GM18858 (cell line): Measurements from ENCODE around the gene ZNF219.
A peak's percentile ranks its signal among the peaks of the same experiment; 100 is the strongest.

Experiments
- ATAC-seq: cut with Tn5 transposase; IDR thresholded peaks from one replicate; pipeline ENCODE4 v1.9.1; 2021; ENCODE audit not compliant: unreplicated experiment

ZNF219 gene

DNA sequence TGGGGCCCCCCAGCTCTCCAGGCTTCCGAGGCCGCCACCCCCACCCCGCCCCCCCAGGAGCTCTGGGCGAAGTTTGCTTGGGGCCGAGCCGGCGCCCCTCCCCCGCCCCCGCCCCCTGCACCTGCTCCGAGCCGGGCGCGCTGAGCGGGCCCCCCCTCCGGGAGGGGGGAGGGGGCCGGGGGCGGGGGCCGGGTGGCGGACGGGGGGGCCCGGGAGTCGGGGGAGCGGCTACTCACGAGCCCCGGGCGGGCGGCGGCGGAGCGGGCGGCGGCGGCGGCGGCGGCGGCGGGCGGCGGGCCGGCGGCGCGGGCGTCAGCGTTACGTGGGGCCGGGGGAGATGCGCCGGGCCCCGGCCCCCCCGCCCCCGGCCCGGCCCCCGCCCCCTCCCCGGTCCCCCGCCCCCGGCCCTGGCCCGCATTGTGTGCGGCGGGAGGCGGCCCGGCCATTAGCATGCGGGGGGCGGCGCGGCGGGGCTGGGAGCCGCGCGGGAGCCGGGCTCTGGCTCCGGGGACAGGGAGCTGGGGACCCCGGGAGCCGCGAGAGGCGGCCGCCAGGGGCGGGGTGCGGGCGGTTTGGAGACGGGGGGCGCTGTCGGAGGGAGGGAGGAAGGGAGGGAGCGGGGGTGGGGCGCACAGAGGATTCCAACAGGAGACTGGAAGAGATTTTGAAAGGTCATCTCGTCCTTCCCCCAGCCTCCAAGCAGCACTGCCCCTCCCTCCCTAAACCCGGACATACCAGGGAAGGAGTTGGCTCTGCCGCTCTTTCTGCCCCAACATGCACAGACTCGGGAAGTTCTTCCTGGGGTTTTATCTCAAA, at the start of gene ZNF219:
Gene ZNF219 (minus strand): TSS at position 580 of the 816 bp plus-strand sequence. CDS start 5,064 bp downstream, outside the sequence.
- ATAC-seq: no peak

DNA sequence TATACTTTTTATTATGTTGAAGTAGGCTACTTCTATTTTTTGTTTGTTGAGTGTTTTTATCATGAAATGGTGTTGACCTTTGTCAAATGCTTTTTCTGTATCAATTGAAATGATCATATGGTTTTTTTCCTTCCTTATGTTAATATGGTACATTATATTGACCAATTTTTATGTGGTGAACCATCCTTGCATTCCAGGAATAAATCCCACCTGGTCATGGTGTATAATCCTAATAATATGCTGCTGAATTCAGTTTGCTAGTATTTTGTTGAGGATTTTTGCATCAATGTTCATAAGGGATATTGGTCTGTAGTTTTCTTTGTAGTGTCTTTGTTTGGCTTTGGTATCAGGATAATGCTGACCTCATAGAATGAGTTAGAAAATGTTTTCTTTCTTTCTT, 47.0 kb upstream of the ZNF219 start:
- no peak for ATAC-seq

DNA sequence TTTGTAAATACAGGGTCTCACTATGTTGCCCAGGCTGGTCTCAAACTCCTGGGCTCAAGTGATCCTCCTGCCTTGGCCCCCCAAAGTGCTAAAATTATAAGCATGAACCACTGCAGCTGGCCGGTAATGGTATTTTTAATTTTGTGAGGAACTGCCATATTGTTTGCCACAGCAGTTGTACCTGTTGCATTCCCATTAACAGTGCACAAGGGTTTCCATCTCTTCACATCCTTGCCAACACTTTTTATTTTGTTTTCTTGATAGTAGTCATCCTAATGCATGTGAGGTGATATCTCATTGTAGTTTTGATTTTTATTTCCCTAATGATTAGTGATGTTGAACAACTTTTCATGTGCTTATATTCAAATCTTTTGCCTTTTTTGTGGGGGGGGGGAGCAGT, 43.9 kb upstream of the ZNF219 start:
- ATAC-seq: no peak

DNA sequence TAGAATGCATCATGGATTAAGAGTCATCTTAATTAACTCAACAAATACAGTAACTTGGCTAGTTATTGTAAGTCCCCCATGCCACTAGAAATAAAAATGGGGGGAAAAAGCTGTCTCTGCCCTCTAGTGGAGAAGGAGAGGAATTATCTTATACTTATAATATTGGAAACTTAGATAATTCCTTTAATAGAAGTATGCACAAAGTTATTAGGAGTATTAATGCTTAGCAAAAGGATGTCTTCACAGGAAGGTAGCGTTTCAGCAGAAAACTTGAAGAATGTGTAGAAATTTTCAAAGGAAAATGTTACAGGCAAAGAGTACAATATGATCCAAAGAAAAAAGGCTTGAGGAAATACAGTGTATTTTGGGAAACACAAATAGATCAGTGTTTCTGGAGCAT, 37.6 kb upstream of the ZNF219 start:
- no peak for ATAC-seq

DNA sequence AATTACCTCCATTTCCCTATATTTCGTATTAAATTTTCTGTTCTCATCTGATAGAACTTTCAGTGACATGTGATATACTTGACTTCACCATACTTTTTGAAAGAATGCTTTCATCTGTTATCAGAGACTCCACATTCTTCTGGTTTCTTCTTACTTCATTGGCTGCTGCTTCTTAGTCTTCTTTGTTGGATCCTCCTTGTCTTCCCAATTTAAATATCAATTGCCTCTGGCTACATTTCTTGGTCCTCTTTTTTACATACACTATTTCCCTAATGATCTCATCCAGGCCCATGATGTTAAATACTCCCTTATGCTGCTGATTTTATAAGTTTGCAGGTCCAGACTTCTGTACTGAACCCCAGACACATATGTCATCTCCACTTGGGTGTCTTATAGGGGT, 35.4 kb upstream of the ZNF219 start:
- ATAC-seq: no peak

DNA sequence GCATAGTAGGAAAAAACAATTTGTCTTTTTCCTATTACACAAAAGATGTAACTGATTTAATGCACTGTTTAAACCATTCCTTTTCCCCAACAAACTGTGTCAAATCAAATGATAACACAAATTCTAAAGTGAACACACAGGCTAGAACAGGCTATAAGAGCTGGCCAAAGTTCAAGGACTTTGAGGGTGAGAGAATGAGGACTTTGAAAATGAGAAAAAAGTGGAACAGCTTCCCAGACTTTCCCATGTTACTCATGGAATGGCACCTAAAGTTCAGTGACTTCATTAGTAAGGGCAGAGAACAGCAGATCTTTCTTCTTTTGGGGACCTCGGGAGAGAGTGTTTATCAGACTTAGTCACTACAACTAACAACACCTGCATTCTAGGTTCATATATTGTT, 25.0 kb upstream of the ZNF219 start:
- ATAC-seq: no peak

DNA sequence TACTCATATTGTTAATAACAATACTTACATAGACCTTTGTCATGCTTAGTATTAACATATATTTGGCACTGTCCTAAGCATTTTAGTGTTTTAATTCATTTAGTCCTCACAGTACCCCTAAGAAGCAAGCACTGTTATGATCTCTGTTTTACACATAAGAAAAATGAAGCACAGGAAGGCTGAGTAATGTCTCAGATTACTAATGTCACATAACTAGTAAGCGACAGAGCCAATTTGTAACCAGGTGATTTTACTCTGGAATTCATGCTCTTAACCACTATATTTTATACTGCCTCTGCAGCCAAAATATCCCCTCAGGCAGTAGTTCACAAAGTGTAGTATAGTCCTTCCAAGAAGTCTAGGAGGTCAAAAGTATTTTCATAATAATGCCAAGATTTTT, 22.7 kb upstream of the ZNF219 start:
- ATAC-seq: no peak

DNA sequence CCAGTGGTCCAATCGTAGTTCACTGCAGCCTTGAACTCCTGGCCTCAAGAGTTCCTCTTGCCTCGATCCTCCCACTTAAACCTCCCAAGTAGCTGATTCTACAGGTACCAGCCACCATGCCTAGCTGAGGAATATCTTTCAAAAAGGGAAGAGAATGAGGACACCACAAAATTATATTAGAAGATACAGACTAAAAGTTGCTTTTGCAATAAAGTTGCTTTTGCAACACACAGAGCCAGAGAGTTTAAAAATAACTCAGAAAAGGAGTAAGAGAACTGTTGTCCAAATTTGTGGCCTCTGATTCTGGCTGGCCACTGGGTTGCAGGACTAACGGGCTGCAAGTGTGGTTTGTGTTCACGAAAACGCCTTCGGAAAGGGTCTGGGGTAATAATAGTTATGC, 22.2 kb upstream of the ZNF219 start:
- no peak for ATAC-seq

DNA sequence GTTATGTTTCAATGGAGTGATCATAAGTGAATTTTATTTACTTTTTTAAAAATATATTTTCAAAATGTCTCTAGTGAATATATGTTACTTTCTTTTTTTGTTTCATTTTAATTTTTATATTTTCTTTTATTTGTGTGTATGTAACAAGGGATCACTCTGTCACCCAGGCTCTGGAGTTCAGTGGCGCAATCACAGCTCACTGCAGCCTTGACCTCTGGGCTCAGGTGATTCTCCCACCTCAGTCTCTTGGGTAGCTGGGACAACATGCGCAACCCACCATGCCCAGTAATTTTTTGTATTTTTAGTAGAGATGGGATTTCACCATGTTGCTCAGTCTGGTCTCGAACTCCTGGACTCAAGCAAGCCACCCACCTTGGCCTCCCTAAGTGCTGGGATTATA, 20.5 kb upstream of the ZNF219 start:
- ATAC-seq: no peak

DNA sequence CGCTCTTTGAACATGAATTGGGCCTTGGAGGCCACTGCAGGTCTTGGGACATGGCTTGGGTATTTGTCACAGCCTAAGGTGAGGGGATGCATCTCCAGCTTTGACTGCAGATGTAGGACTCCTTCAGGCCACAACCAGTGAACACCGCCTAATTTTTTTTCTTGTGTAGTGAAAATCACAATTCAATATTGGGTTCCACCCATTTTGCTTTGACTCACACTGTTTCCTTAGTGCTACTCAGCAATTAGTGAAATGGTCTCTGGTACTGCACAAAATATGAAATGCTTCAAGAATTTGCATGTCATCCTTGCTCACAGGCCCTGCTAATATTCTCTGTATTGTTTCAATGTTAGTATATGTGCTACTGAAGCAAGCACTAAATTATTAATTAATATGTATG, 14.9 kb upstream of the ZNF219 start:
- ATAC-seq: no peak

DNA sequence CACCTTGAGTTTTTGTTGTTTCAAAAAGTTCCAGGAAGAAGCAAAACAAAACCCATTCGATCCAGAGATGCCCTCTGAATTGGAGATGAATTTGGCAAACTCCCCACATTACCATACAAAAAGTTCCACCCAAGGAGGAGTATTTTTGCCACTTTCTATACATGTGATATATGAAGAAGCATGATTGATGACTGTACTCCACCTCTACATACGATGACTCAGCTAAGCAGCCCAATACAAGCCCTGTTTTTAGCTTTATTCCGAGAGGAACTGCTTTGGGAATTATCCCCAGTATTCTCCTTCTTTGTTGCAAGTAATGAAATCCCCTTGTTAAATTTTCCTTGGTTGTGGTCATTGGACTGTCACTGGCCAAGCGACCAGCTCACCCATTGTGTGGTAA, 13.8 kb upstream of the ZNF219 start:
- no peak for ATAC-seq

DNA sequence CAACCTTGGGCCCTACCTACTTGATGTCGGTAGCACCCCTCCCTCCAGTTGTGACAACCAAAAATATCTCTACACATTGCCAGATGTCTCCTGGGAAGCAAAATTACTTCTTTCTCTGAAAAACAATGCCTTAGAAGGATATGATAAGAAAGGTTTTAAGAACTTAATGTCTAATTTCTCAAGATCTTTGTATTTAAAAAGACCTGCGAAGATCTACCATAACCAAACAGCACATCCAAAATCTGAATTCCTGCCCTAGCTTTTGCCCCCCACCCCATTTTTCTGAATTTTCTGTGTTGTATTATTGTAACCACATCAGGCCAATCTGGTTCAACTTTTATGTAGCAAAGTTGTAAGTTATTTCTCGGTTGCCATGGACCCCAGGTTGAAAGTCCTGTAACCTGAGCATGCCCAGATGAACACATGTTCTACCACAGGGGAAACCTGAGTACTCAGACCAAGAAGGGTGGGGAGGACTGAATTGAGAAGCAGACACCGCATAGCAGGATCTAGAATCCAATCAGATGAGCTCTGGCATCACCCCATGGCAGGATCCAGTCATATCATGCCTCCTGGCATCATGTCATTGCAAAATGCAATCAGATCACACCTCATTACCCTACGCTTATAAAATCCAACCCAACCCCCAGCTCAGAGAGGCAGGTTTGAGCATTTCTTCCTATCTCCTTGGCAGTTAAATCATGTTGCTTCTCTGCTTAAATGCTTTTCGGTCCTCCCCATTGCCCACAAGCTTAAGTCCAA, 11.1 kb upstream of the ZNF219 start:
- peak; percentile 55 for ATAC-seq

DNA sequence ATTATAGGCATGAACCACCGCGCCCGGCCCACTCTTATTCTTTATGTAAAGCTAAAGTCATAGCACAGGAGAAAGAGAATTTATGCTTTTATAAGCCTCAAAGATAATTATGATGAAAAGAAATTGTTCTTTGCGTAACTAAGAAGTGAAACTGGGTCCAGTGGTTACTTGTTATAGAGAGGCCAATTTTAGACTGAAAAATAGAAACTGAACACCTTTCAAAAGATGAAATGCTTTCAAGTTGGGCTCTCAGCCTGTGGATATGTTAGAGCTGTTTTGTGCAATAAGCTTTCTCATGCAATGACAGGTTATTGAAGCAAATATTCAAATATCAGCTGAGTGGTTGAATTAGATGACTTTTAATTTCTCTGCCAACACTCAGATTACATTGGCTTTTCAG, 10.3 kb upstream of the ZNF219 start:
- no peak for ATAC-seq

DNA sequence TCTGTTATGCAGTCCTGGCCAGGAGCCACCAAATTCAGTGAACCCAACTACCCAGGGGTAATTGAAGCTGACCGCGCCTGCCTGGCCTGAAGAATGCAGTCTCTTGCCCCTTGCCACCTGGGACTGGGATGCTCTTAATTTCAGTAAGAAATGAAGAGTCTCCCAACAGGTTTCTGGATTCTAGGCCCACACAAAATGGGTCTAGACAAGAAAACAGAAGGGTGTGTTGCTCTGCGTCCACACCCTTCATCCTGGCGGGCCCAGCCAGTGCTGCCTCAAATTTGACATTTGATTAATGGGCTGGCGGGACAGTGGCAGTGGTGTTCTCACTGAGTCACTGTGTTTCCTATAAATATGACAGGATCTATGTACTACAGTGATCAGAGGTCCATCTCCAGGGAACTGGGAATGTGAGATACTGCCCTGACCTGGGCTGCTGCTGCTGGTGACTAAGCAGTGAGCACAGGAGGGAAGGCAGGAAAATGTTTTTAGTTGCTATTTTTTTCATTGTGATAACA, 8.9 kb upstream of the ZNF219 start:
- ATAC-seq: no peak

DNA sequence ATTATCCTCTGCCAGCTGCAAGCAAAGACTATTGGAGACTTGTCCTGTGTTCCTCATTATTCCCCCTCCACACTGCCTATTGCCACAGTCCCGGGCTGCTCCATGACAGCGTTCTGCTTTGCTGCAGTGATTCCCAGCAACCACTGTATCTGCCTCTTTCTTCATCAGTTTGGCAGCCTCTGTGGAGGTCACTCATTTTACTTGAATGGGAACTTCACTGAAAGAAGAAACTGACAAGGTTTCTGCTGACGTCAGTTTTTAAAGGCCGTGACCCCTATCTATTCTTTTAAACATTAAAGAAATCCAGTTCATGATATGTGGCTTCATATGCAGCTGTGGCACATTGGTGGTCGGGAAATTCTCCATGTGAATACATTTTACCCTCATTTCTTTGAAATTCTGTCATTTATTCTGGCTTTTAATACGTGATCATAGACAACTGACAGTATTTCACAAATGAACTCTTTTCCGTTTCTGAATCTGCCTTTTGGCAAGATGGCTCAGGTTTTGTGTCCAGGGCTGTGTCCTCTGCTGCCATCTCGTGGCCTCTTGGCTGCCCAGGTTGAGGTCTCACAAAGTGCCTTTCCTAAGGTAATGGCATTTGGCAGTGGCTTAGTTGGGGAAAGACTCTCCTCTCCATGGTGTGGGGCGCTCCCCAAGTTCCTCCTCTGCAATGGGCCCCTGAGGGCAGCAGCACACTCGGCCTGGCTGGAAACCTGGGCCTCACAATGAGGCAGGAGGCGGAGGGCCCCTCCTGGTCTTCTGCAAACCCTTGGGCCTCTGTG, 8.2 kb upstream of the ZNF219 start:
- ATAC-seq: no peak

DNA sequence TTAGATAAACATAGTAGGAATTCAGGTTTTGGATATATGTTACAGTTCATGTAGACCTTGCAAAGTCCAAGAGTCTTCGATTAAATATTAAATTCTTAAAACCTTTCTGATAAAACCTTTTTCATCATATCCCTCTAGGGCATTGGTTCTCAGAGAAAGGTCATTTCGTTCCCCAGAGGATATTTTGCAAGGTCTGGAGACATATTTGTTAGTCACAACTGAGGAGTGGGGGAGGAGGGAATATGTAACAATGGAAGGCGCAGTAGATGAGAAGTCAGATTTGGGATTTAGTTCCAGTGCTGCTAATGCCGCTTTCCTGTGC, 7.7 kb upstream of the ZNF219 start:
- no peak for ATAC-seq

DNA sequence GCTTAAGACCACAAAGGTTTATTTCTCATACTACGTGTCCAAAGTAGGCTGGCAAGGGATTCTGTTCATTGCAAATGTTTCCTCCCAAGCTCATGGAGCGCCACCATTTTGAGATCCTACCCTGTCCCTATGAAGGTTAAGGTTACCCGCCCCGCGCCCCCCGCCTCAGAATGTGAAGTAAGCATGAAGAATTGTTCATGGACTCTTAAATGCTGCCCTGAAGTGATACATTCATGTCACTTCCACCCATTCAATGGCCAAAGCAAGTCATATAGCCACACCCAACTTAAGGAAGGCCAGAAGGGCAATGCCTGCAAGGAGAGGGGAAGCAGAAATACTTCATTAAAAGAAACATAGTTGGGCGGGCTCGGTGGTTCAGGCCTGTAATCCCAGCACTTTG, 6.6 kb upstream of the ZNF219 start:
- ATAC-seq: no peak

DNA sequence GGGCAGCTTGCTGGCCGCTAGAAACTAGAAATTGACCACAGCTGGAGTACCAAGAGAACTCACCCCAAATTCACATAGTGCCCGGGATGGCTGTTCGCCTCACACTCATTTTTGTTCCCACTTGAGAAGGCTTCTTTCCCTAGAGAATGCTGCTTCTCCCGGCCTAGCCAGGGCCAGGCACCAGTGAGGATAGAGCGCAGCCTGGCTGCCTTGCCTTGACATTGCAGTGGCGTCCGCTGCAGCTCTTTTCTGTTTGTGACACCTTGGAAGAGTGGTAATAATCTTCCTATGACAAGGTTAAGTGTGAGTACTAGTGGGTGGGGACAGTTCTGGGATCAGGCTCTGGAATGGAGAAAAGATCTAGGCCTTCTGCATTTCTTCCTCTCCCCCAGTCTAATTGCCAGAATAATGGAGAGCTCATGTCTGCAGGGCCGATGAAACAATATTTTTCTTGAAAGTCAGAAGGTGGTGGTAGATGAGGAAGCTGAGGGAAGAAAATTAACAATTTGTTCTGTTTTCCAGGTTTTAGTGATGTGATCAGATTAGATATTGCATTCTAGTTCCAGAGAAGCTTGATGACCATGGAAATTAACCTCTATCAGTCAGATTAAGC, 6.1 kb upstream of the ZNF219 start:
- ATAC-seq: peak; percentile 35

DNA sequence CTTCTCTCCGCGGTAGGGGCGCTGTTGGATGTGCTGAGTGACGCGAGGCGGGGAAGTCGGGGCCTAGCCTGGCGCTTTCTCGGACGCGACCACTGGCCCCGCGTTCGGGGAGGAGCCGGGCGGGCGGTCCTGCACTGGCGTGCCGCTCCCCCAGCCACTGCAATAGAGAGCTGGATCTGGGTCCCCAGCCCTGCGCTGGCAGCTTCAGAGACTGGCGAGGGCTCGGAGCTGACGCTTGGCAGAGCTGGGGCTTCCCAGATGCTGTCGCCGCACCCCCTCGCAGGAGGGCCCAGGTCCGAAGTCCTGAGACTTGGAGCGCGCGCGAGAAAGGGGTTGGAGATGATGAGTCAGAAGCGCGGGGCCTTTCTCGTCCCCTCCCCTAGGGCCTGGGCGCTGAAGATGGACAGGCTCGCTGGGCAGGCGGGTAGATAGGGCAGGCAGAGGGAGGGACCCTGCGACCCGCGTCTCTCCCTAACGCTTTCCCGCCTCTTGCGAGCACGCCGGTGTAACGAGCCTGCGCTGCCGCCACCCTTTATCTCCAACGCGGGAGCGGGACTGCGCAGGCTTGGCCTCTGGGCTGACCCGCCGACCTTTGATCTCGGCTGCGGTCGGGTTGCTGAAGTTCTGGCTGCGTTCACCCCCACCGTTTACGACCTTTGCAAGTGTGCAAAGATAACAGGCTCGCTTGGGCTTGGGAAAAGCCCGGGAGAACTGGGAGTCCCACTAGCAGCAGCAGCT, 5.4 kb upstream of the ZNF219 start:
- ATAC-seq: peak; percentile 83

DNA sequence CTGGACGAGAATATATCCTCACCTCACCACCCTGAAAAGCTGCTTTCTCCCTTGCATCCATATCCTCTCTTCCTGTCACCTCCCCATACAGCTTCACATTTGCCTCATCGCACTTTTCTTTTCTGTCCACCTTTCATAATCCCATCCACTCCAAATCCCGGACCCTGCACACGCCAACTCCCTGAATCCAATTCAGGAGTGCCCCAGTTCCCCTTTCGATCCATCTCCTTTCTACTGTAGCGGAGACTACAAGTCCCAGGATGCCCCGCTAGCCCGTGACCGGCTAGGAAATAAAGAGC, 4.9 kb upstream of the ZNF219 start:
- ATAC-seq: no peak
